Activated naive CD8-positive, alpha-beta T cell (primary cell): Measurements from ENCODE around the gene SLC6A19.
"Not testable (repeated sequence)": the region's sequence is repeated elsewhere in the genome, so short reads cannot be mapped to it uniquely, and the experiment has no call there.

Experiments
- H3K27ac Mint-ChIP-seq: one replicate; pipeline ENCODE4 v1.8.0; 2021; ENCODE audit warnings: mixed read lengths
- H3K27me3 Mint-ChIP-seq: one replicate; pipeline ENCODE4 v1.8.0; 2021; ENCODE audit warnings: mixed read lengths
- H3K36me3 Mint-ChIP-seq: one replicate; pipeline ENCODE4 v1.8.0; 2021; ENCODE audit warnings: mixed read lengths
- H3K4me1 Mint-ChIP-seq: one replicate; pipeline ENCODE4 v1.8.0; 2021; ENCODE audit warnings: low read depth, mixed read lengths
- H3K4me3 Mint-ChIP-seq: one replicate; pipeline ENCODE4 v1.8.0; 2021; ENCODE audit warnings: mild to moderate bottlenecking, mixed read lengths
- H3K9me3 Mint-ChIP-seq: one replicate; pipeline ENCODE4 v1.8.0; 2021; ENCODE audit warnings: low read depth, mixed read lengths

The SLC6A19 gene

DNA sequence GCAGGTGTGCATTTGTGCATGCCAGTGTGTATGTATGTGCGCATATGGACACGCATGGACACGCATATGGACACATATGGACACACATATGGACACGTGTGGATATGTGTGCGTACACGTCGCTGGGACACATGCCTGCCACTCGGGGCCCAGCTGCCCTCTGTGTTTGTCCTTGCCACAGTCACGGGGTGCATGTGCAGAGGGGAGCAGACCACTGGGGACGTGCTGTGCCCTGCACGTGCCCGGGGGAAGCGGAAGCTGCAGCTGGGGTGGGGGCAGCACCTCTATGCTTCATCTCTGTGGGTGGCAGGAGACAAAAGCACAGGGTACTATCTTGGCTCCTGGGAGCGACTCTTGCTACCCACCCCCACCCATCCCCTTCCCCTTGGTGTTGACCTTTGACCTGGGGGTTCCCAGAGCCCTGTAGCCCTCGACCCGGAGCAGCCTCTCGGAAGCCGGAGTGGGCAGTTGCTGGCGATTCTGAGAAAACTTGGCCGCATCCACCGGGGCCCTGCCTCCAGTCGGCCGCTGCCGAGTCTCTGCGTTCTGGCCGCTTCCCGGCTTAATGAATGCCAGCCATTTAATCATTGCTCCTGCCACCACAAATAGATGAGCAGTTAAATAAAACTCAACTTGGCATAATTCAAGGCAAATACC, 21.4 kb downstream of the SLC6A19 start:
- H3K36me3 Mint-ChIP-seq: no peaks in the 10 kb centered on the region
- H3K27ac Mint-ChIP-seq: no peak overlapping the region
- H3K4me1 Mint-ChIP-seq: no peaks in the 10 kb centered on the region
- no peak overlapping the region for H3K4me3 Mint-ChIP-seq
- peaks cover 4% of the 10 kb centered on the region for H3K27me3 Mint-ChIP-seq
- H3K9me3 Mint-ChIP-seq: no peaks in the 10 kb centered on the region

DNA sequence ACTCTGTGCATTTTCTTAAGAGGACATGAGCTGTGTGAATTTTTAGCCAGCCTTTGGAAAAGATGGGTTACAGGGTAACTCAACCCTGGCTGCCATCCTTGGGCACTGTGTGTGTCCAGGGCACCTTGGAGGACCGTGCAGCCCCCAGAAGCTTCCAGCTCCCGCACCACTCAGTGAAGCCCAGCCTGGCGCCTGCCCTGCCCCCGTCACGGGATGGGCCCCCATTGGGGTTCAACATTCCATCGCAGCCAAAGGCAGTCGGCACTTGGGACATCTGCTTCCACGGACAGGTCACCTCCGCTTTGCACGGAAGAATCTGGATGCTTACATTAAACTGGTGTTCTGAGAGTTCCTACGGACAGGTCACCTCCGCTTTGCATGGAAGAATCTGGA, 21.9 kb downstream of the SLC6A19 start:
- Mint-ChIP-seq H3K27me3 (peaks cover 4% of the 10 kb centered on the region), H3K36me3 (no peaks in the 10 kb centered on the region), H3K9me3 (no peaks in the 10 kb centered on the region), H3K4me3 (no peak overlapping the region), H3K4me1 (no peaks in the 10 kb centered on the region), H3K27ac (no peak overlapping the region)

DNA sequence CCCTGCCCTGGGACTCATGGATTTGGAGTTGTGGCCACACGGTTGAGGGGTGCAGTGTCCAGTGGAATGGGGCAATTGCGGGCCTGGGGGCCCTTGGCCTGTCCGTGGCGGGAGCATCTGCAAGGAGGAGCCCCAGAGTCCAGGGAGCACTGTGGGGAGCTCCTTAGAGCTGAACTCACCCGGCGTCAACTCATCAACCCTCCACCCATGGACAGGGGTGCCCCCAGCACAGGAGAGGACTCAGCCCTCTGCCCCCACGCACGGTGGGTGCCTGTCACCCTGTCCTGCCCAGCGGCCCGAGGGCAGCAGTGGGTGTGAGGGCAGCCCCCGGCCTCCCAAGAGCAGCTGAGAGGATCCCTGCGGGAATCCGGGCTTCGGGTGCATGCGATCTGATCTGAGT, 23.2 kb downstream of the SLC6A19 start:
- no peaks in the 10 kb centered on the region for H3K9me3 Mint-ChIP-seq
- no peaks in the 10 kb centered on the region for H3K36me3 Mint-ChIP-seq
- H3K27me3 Mint-ChIP-seq: peaks cover 8% of the 10 kb centered on the region
- no peak overlapping the region for H3K27ac Mint-ChIP-seq
- H3K4me1 Mint-ChIP-seq: peaks cover 3% of the 10 kb centered on the region
- no peak overlapping the region for H3K4me3 Mint-ChIP-seq

DNA sequence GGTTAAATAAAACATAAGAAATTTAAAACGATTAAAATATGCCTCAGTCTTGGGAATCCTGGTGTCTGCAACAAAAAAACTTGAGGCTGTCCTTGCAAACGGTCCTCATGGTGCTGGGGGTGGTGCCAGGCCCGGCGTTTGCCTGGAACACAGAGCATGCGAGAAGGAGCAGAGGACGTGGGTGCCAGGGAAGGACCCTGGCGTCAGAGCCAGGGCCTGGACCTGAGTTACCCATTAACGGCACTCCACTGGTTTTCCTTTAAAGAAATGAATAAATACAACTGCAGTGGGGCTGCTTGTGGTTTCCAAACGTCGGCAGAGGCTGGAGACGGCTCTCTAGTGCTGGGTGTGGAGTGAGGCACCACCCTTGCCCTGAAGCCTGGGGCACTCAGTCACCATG, 23.7 kb downstream of the SLC6A19 start, which contains the start of gene SLC6A18:
SLC6A18 (plus strand) TSS at position 301 of the 400 bp plus-strand sequence; CDS start at position 398, 97 bp downstream.
- no peaks in the 10 kb centered on the region for H3K9me3 Mint-ChIP-seq
- peaks cover 8% of the 10 kb centered on the region for H3K27me3 Mint-ChIP-seq
- no peak within 1 kb of the TSS for H3K27ac Mint-ChIP-seq
- H3K4me3 Mint-ChIP-seq: no peak within 1 kb of the TSS
- peaks cover 3% of the 10 kb centered on the region for H3K4me1 Mint-ChIP-seq
- H3K36me3 Mint-ChIP-seq: no peaks in the 10 kb centered on the region

DNA sequence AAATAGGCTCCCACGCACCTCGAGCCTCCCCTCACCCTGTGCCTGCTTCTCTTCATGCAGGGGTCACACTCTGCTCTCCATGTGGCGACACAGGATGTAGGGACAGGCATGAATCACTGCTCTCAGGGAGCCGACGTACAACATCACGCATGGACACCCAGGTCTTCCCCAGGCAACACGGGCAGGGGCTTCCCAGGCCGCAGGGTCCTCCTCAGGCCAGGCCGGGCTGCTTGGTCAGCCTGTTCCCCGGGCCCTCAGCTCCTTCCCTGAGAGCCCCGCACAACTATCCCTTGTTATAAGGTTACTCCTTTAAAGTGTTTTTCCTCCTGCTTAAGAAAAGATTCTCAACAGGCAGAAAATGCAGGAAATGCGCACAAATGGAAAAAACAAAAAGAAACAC, 24.8 kb downstream of the SLC6A19 start:
- Mint-ChIP-seq H3K4me3 (no peak overlapping the region), H3K27me3 (peaks cover 10% of the 10 kb centered on the region), H3K27ac (no peak overlapping the region), H3K4me1 (peaks cover 3% of the 10 kb centered on the region), H3K9me3 (no peaks in the 10 kb centered on the region), H3K36me3 (no peaks in the 10 kb centered on the region)

DNA sequence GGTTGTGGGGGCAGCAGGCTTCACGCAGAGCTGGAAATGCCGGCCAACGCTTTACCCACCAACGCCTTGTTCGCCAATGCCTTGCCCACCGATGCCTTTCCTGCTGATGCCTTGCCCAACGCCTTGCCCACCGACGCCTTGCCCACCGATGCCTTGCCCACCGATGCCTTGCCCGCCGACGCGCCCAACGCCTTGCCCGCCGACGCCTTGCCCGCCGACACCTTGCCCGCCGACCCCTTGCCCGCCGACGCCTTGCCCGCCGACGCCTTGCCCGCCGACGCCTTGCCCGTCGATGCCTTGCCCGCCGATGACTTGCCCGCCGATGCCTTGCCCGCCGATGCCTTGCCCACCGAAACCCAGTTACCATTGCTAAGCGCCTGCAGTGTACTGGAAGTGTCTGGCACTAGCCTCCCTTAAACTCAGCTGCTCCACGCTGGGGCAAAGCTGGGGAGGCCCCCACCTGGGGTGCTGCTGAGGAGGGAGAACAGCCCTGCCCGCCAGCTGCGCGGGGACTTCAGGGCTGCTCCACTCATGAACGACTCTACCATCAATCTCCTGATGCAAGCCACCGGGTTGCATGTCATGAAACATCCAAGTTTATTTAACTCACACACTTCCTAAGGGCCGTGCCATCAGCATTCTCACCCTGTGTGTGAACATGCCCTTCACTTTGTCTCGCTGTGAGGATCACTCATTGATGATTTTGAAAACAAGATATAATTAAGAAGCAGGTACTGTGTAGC, 25.6 kb downstream of the SLC6A19 start:
- H3K4me1 Mint-ChIP-seq: peaks cover 3% of the 10 kb centered on the region
- H3K27me3 Mint-ChIP-seq: peaks cover 10% of the 10 kb centered on the region
- H3K27ac Mint-ChIP-seq: no peak overlapping the region
- no peak overlapping the region for H3K4me3 Mint-ChIP-seq
- H3K36me3 Mint-ChIP-seq: no peaks in the 10 kb centered on the region
- no peaks in the 10 kb centered on the region for H3K9me3 Mint-ChIP-seq

DNA sequence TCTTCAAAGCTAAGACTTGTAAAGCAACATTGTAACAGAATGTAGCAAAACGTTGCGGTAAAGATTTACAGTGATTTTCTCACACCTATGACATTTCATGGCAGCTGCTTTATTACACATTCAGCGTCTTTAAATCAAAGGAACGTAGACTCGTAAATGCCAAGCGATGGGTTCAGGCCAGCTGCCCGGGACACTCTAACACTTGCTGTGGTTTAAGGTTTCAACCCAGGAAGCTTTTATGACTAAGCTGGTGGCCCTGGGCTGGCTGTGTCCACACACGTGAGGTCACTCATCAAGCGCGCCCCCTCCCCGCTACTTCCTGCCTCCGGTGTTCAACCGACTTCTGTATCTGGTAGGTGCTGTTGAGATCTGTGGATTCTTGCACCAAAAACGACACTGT, 26.3 kb downstream of the SLC6A19 start:
- H3K4me3 Mint-ChIP-seq: no peak overlapping the region
- H3K27me3 Mint-ChIP-seq: peaks cover 10% of the 10 kb centered on the region
- H3K36me3 Mint-ChIP-seq: no peaks in the 10 kb centered on the region
- H3K27ac Mint-ChIP-seq: no peak overlapping the region
- no peaks in the 10 kb centered on the region for H3K9me3 Mint-ChIP-seq
- peaks cover 3% of the 10 kb centered on the region for H3K4me1 Mint-ChIP-seq

DNA sequence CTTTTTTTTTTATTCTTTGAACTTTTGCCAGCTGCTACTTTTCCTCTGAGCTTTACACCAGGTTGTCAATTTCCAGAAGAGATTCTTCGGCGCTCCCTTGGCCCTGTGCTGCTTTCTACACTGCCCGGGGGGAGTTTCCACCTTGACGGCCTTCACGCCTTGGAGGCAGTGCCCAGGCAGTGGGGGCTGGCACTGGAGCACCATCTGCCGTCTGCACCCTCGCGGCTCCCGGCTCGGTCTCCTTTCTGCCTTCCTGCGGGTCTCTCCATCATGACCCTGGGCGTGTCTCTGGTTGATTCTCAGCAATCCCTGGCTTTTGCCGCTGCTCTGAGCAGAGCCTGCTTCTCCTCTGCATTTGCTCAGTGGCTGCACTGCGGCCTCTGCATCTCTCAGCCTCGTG, 26.7 kb downstream of the SLC6A19 start:
- no peaks in the 10 kb centered on the region for H3K36me3 Mint-ChIP-seq
- peaks cover 10% of the 10 kb centered on the region for H3K27me3 Mint-ChIP-seq
- no peaks in the 10 kb centered on the region for H3K9me3 Mint-ChIP-seq
- H3K4me3 Mint-ChIP-seq: no peak overlapping the region
- H3K27ac Mint-ChIP-seq: no peak overlapping the region
- peaks cover 3% of the 10 kb centered on the region for H3K4me1 Mint-ChIP-seq

DNA sequence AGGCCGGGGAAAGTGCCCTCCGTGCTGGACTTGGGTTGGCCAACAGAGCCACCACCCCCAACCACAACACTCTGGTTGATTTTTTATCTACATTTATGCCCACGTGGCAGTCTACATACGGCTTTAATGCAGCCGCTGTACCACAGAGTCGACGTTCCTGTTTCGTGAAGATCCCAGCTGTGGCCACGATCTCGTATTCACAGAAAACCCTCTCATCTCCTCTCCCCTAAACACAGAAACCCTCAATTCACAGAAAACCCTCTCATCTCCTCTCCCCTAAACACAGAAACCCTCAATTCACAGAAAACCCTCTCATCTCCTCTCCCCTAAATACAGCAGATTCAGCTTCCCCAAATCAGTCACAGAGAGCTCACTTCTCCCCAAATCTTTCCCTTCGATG, 27.6 kb downstream of the SLC6A19 start:
- H3K4me1 Mint-ChIP-seq, H3K36me3 Mint-ChIP-seq, H3K4me3 Mint-ChIP-seq, H3K27ac Mint-ChIP-seq, H3K9me3 Mint-ChIP-seq: not testable (repeated sequence)
- peaks cover 10% of the 10 kb centered on the region for H3K27me3 Mint-ChIP-seq

DNA sequence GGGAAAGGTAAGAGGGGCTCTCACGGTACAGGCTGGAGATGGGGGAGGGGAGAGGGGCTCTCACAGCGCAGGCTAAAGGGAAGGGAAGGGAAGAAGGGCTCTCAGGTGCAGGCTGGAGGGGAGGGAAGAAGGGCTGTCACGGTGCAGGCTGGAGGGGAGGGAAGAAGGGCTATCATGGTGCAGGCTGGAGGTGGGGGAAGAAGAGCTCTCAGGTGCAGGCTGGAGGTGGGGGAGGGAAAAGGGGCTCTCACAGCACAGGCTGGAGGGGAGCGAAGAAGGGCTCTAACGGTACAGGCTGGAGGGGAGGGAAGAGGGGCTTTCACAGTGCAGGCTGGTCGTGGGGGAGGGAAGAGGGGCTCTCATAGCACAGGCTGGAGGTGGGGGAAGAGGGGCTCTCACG, 28.4 kb downstream of the SLC6A19 start:
- Mint-ChIP-seq H3K9me3 (no peaks in the 10 kb centered on the region), H3K27ac (no peak overlapping the region), H3K4me1 (peaks cover 3% of the 10 kb centered on the region), H3K4me3 (no peak overlapping the region), H3K36me3 (no peaks in the 10 kb centered on the region), H3K27me3 (peaks cover 10% of the 10 kb centered on the region)

DNA sequence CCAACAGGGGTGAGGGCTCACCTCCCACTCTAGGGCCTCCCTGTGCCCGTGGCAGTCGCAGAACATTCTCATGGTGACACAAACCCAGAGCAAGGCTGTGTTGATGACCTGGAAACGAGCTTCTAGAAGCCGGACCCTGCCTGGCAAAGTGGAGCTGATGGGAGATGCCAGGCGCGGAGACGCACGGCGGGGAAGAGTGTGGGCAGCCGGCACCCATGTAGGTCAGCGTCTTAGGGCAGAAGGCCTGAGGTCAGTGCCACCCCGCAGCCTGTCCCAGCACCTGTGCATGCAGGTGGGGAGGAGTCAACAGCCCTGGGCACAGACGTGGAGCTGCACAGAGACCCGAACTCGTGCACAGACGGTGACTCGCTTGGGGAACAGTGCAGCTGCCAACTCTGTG, 29.2 kb downstream of the SLC6A19 start:
- Mint-ChIP-seq H3K9me3 (no peaks in the 10 kb centered on the region), H3K4me1 (peaks cover 3% of the 10 kb centered on the region), H3K36me3 (no peaks in the 10 kb centered on the region), H3K27ac (no peak overlapping the region), H3K4me3 (no peak overlapping the region), H3K27me3 (peaks cover 10% of the 10 kb centered on the region)

DNA sequence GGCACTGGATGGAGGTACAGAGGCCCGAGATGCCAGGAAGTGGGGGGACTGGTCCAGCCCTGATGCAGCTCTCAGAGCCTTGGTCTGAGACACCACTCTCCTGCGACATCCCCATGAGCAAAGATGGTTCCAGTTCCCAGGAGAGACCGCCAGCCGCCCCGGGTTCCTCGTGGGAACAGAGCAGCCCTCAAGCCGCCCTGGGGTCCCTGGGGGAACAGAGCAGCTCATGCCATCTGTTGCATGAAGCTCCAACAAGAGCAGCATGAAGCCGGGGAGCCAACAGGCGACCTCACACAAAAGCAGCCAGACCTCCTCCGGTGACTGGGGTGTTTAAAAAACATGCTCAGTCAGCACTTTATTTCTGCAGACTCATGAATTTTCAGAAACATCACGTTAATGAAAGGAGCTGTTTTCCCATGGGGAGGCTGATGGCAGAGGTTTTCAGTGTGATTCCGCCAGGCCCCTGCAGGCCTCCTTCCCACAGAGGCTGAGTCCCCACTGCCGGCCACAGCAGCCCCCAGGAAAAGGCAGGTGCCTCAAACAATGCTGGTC, 30.0 kb downstream of the SLC6A19 start:
- no peak overlapping the region for H3K4me3 Mint-ChIP-seq
- H3K27me3 Mint-ChIP-seq: peaks cover 10% of the 10 kb centered on the region
- peaks cover 3% of the 10 kb centered on the region for H3K4me1 Mint-ChIP-seq
- no peak overlapping the region for H3K27ac Mint-ChIP-seq
- H3K9me3 Mint-ChIP-seq: peaks cover 5% of the 10 kb centered on the region
- H3K36me3 Mint-ChIP-seq: peaks cover 5% of the 10 kb centered on the region

DNA sequence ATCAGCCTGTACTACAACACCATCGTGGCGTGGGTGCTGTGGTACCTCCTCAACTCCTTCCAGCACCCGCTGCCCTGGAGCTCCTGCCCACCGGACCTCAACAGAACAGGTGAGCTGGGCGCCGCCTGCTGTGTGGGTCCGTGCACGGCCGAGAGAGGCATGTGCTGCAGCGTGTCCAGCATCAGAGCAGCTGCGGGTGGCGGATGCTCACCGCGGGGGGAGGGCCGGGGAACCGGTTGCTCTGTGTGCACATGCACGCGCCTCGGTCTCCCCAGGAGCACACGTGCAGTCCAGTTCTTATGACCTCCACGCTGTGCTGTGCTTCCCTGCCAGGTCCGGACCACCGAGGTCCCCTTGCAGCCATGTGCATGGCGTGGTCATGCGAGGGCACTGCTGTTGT, 31.4 kb downstream of the SLC6A19 start:
- no peak overlapping the region for H3K27ac Mint-ChIP-seq
- H3K4me3 Mint-ChIP-seq: no peak overlapping the region
- H3K4me1 Mint-ChIP-seq: peaks cover 3% of the 10 kb centered on the region
- peaks cover 7% of the 10 kb centered on the region for H3K27me3 Mint-ChIP-seq
- H3K36me3 Mint-ChIP-seq: peaks cover 5% of the 10 kb centered on the region
- H3K9me3 Mint-ChIP-seq: peaks cover 5% of the 10 kb centered on the region

DNA sequence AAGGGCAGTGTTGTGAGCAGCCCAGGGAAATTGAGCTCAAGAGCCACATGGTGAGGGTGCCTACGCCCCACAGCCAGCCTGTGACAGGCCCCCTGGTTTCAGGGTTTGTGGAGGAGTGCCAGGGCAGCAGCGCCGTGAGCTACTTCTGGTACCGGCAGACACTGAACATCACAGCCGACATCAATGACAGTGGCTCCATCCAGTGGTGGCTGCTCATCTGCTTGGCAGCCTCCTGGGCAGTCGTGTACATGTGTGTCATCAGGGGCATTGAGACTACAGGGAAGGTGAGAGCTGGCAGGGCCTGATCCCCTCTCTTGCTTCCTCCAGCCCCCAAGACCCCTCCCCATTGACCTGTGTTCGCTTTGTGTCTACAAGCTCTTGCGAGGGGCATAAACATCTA, 34.0 kb downstream of the SLC6A19 start:
- Mint-ChIP-seq H3K4me1 (no peaks in the 10 kb centered on the region), H3K9me3 (peaks cover 5% of the 10 kb centered on the region), H3K36me3 (peaks cover 5% of the 10 kb centered on the region), H3K27me3 (peaks cover 1% of the 10 kb centered on the region), H3K27ac (no peak overlapping the region), H3K4me3 (no peak overlapping the region)

DNA sequence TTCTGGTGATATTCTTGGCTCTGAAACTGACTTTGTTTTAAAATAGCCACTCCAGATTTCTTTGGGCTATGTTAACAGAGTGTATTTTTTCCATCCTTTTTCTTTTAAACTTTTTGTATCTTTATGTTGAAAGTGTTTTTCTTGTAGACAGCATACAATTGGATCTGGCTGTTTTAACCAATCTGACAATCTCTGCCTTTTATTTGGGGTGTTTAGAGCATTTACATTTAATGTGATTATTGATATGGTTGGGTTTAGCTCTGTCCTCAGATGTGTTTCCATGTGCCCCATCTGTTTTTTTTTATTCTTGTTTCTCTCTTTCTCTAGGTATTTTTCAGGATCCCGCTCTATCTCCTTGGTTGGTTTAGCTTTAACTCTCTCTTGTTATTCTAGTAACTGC, 34.4 kb downstream of the SLC6A19 start:
- Mint-ChIP-seq H3K4me1 (no peaks in the 10 kb centered on the region), H3K9me3 (peaks cover 5% of the 10 kb centered on the region), H3K36me3 (peaks cover 5% of the 10 kb centered on the region), H3K4me3 (no peak overlapping the region), H3K27ac (no peak overlapping the region), H3K27me3 (no peaks in the 10 kb centered on the region)
